GM11168 (cell line): Measurements from ENCODE around the gene RPS13.
"Not testable (repeated sequence)": the region's sequence is repeated elsewhere in the genome, so short reads cannot be mapped to it uniquely, and the experiment has no call there.

Experiments
- in situ Hi-C: fragments of 300-500 bp; cut with MboI; formaldehyde crosslinking; loops from one replicate; pipeline ENCODE4 v1.12.0; 2022; ENCODE audit warnings: low sequenced_read_pairs; ENCODE audit not compliant: unreplicated experiment

The RPS13 gene

DNA sequence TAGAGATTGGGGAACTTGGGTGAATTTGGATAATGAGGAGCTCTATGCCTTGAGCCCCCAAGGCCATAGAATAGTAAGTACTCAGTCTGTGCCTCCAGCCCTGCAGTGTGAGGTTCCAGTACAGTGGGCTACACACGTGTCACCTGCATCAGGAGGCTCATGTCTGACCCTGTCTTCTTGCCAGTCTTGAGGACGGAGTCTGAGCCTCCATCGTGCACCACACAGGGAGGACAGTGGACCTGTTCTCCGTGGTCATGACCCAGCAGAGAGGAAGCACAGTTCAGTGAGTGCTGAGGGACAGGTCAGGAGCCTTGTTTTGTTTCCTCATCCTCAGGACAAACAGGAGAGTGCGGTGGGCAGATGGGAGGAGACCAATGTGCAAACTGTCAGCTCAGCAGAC is 30.8 kb downstream of the RPS13 start:
- in situ Hi-C loops = no loop called here

DNA sequence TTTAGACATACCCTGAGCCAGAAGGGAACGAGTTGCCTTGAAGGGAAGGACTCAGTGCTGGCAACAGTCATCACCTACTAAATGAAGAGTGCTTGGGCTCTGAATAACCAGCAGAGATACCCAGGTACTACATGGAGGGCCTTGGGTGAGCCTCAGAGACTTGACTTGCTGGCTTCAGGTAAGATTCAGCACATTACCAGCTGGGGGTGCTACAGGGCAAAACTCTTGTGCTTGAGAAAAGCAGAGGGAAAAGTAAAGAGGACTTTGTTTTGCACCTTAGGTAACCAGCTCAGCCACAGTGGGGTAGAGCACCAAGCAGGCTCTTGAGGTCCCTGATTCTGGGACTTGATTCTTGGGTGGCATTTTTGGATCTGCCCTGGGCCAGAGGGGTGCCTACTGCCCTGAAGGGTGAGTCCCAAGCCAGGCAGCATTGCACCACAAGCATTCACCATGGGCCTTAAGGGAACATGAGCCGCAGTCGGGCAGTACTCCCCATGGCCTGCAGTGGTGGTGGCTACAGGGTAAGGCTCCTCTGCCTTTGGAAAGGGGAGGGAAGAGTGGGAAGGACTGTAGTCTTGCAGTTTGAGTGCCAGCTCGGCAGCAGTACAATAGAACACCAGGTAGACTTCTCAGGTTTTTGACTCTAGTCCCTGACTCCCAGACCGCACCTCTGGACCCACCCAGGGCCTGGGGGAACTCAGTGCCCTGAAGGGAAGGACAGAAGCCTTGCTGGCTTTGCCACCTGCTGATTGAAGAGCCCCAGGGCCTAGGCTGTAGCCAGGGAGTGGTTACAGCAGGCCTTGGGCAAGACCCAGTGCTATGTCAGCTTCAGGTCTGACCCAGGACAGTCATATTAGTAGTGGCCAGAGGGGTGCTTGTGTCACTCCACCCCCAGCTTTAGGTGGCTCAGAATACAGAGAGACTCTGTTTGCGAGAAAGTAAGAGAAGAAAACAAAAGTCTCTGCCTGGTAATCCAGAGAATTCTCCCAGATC is 40.5 kb downstream of the RPS13 start:
- in situ Hi-C loops = no loop called here

DNA sequence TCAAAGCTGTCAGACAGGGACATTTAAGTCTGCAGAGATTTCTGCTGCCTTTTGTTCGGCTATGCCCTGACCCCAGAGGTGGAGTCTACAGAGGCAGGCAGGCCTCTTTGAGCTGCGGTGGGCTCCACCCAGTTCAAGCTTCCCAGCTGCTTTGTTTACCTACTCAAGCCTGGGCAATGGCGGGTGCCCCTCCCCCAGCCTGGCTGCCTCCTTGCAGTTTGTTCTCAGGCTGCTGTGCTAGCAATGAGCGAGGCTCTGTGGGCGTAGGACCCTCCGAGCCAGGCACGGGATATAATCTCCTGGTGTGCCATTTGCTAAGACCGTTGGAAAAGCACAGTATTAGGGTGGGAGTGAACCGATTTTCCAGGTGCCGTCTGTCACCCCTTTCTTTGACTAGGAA is 43.4 kb downstream of the RPS13 start:
- in situ Hi-C loops = not testable (repeated sequence)

DNA sequence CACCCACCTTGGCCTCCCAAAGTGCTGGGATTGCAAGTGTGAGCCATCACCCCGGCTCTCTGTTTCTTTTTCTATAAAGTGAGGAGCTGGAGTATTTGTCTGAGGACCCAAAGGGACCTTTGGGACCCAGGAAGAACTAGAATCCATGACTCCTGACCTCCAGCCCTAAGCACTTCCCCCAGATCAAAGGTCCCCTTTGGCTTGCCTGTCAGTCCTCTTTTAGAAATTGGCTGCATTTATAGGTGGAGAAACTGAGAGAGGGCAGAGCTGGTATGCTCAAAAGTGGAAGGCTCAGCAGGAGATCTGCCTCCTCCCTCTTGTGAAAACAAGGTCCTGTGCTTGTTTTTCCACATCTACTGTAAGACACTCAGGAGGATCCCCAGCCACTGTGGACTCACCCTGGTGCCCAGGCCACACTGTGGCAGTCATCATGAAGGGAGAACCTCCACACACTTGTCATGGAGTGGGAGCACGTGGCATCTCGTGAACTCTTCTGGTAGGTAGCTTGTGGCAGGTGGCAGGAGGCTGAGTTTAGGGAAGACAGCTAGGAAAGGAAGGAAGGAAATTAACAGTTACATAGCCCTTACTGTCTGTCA is 50.9 kb downstream of the RPS13 start:
- in situ Hi-C loops = no loop called here

DNA sequence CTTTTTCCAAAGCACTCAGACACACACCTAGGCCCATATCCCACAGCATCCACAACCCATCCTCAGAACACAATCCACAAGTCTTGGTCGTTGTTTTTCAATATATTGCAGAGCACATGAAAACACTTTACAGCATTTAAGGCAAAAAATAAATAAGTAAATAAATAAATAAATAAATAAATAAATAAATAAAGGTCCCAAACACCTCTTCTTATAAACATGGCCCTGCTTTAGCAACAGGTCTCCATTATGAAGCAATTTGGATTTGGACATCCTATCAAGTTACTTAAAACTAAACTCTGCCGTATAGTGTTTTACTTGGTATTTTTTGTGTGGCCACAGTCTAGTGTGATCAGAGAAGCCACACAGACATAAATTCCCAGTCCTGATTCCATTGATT is 52.5 kb downstream of the RPS13 start:
- in situ Hi-C loops = no loop called here
